Thyroid gland (tissue), 4 donors: ENCODE data around the gene CRYBA4.

ENCODE experiments used
- POLR2A ChIP-seq, 2 donors: fragments of 450-650 bp; IDR thresholded peaks; one replicate each; pipeline ENCODE4 v1.6.1; 2017; ENCODE audit warnings: antibody characterized with exemption in 2 of 2, mild to moderate bottlenecking in 2 of 2, moderate library complexity in 1 of 2
- TF ChIP-seq, protein P1 (sequence below), 6 experiments: fragments of 200-600 bp in 3 of 6; fragments of 450-650 bp in 3 of 6; sonication (generic) in 3 of 6; IDR thresholded peaks; one replicate each; pipeline ENCODE4 v1.5.1; 2016 to 2019; ENCODE audit warnings: antibody characterized with exemption in 6 of 6, mild to moderate bottlenecking in 2 of 6, inconsistent platforms in 1 of 6, moderate library complexity in 1 of 6

DNA sequence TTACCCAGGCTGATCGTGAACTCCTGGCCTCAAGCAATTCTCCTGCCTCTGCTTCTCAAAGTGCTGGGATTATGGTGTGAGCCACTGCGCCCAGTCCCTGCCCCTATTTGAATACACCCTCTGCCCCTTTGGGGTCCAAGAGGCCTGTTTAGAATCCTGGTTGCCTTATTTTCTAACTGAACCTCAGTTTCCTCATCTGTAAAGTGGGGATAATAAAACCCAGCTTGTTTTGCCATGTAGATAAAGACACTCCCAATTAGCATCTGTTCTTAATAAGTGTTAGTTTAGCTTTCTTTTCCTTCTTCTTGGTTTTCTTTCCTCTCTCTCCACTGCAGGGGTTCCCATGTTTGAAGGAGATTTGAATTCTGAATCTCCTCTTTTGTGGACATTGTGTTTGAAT is 40.4 kb downstream of the CRYBA4 start:
- TF ChIP-seq POLR2A (IDR thresholded peaks at IDR 0.05): no peak
- TF ChIP-seq, protein P1, sequence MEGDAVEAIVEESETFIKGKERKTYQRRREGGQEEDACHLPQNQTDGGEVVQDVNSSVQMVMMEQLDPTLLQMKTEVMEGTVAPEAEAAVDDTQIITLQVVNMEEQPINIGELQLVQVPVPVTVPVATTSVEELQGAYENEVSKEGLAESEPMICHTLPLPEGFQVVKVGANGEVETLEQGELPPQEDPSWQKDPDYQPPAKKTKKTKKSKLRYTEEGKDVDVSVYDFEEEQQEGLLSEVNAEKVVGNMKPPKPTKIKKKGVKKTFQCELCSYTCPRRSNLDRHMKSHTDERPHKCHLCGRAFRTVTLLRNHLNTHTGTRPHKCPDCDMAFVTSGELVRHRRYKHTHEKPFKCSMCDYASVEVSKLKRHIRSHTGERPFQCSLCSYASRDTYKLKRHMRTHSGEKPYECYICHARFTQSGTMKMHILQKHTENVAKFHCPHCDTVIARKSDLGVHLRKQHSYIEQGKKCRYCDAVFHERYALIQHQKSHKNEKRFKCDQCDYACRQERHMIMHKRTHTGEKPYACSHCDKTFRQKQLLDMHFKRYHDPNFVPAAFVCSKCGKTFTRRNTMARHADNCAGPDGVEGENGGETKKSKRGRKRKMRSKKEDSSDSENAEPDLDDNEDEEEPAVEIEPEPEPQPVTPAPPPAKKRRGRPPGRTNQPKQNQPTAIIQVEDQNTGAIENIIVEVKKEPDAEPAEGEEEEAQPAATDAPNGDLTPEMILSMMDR (IDR thresholded peaks at IDR 0.05): no peak
